Astrocyte of the cerebellum (primary cell): Measurements from ENCODE around the gene RYR2.
"Not testable (repeated sequence)": the region's sequence is repeated elsewhere in the genome, so short reads cannot be mapped to it uniquely, and the experiment has no call there.

ENCODE experiments used
- DNase-seq: peaks from one replicate; pipeline ENCODE4 v3.0.0-alpha.2; 2011; ENCODE audit warnings: low read depth
- H3K4me3 ChIP-seq: 2 replicates; pipeline ENCODE4 v1.5.1; 2011; ENCODE audit warnings: mild to moderate bottlenecking, low read depth, low read length, moderate library complexity
- CTCF ChIP-seq: IDR thresholded peaks from 2 replicates; pipeline ENCODE4 v1.5.1; 2012; ENCODE audit warnings: low read length, low read depth, moderate library complexity, mild to moderate bottlenecking; ENCODE audit errors: missing control alignments
- in situ Hi-C: cut with HindIII; loops from 2 replicates; pipeline ENCODE4 v1.10.0; 2017; ENCODE audit warnings: low sequenced_read_pairs

Gene RYR2

GRCh38 chr1:237270353-237270752, 228.4 kb downstream of the RYR2 start:
- in situ Hi-C loops: no loop called here
- no peak overlapping the region for H3K4me3 ChIP-seq
- no peak for TF ChIP-seq CTCF
- peak; percentile 4 for DNase-seq

GRCh38 chr1:237277994-237278393, 236.0 kb downstream of the RYR2 start:
- in situ Hi-C loops, H3K4me3 ChIP-seq, DNase-seq: not testable (repeated sequence)

- in situ Hi-C loops: no loop called here
- DNase-seq: no peak
- TF ChIP-seq CTCF: no peak
- H3K4me3 ChIP-seq: no peak overlapping the region
These were observed 237.6 kb downstream of the RYR2 start for GRCh38 chr1:237279629-237280028.

- in situ Hi-C loops: no loop called here
- H3K4me3 ChIP-seq: no peak overlapping the region
- TF ChIP-seq CTCF: no peak
- no peak for DNase-seq
These were observed 239.5 kb downstream of the RYR2 start for GRCh38 chr1:237281481-237281880.

GRCh38 chr1:237282208-237282783, 240.3 kb downstream of the RYR2 start:
- no peak overlapping the region for H3K4me3 ChIP-seq
- TF ChIP-seq CTCF: no peak
- in situ Hi-C loops: no loop called here
- DNase-seq: no peak

- H3K4me3 ChIP-seq: no peak overlapping the region
- no peak for DNase-seq
- TF ChIP-seq CTCF: no peak
- in situ Hi-C loops: no loop called here
These were observed 246.0 kb downstream of the RYR2 start for GRCh38 chr1:237287876-237288521.

GRCh38 chr1:237293804-237294203, 251.8 kb downstream of the RYR2 start:
- TF ChIP-seq CTCF: no peak
- H3K4me3 ChIP-seq: no peak overlapping the region
- in situ Hi-C loops: no loop called here
- no peak for DNase-seq
